GM12878 (cell line): Measurements from ENCODE around the gene LSM2. TPM values are rescaled to one million over a fixed set of nuclear protein-coding genes. Genes with fewer than 3 reads are reported as not detected.
A peak's percentile ranks its signal among the peaks of the same experiment; 100 is the strongest.

Experiments used
- CBX3 ChIP-seq: fragments of 200-600 bp; sonication (generic); IDR thresholded peaks from 2 replicates; pipeline ENCODE4 v1.6.1; 2016; ENCODE audit warnings: low read depth, borderline replicate concordance
- CTCF ChIP-seq, 3 experiments: IDR thresholded peaks in 2 of 3; conservative IDR thresholded peaks in 1 of 3; 2 replicates each; pipeline ENCODE4 v1.5.1; 2011; ENCODE audit warnings: low read depth in 3 of 3, low read length in 3 of 3, mild to moderate bottlenecking in 3 of 3, control low read depth in 2 of 3, moderate library complexity in 2 of 3, inconsistent platforms in 1 of 3, mixed read lengths in 1 of 3; ENCODE audit not compliant: control insufficient read depth in 2 of 3, insufficient read depth in 1 of 3; ENCODE audit errors: extremely low read depth in 1 of 3
- KDM1A ChIP-seq: fragments of 200-600 bp; sonication (generic); IDR thresholded peaks from 2 replicates; pipeline ENCODE4 v1.6.1; 2016; ENCODE audit warnings: borderline replicate concordance
- NRF1 ChIP-seq: conservative IDR thresholded peaks from 2 replicates; pipeline ENCODE4 v1.6.1; 2011; ENCODE audit warnings: mild to moderate bottlenecking, low read depth, low read length, improper control_type of control experiment
- PBX3 ChIP-seq: IDR thresholded peaks from 2 replicates; pipeline ENCODE4 v1.6.1; 2011; ENCODE audit warnings: mild to moderate bottlenecking, low read depth, low read length, moderate library complexity; ENCODE audit not compliant: insufficient replicate concordance
- RAD21 ChIP-seq: IDR thresholded peaks from 2 replicates; pipeline ENCODE4 v1.6.1; 2011; ENCODE audit warnings: mild to moderate bottlenecking, low read depth, low read length, moderate library complexity; ENCODE audit not compliant: insufficient read depth
- RB1 ChIP-seq: fragments of 450-650 bp; formaldehyde crosslinking; IDR thresholded peaks from 2 replicates; pipeline ENCODE4 v1.6.1; 2017; ENCODE audit warnings: mild to moderate bottlenecking, borderline replicate concordance
- SREBF1 ChIP-seq: IDR thresholded peaks from 2 replicates; pipeline ENCODE4 v1.6.1; 2012; ENCODE audit warnings: mild to moderate bottlenecking, low read length
- SUZ12 ChIP-seq: fragments of 200-600 bp; sonication (generic); IDR thresholded peaks from one replicate; pipeline ENCODE4 v1.6.1; 2018; ENCODE audit warnings: antibody characterized with exemption, mild to moderate bottlenecking; ENCODE audit not compliant: unreplicated experiment
- YBX1 ChIP-seq: fragments of 450-650 bp; IDR thresholded peaks from 2 replicates; pipeline ENCODE4 v1.6.1; 2016; ENCODE audit warnings: antibody characterized with exemption
- ZNF687 ChIP-seq: fragments of 450-650 bp; IDR thresholded peaks from 2 replicates; pipeline ENCODE4 v1.6.1; 2017; ENCODE audit warnings: mild to moderate bottlenecking, moderate library complexity
- polyA plus RNA-seq, 11 experiments: library from polyadenylated mRNA; depleted of rRNA in 4 of 11; unstranded in 6 of 11; stranded (reverse) in 5 of 11; fragments of >200 nt; fragmentation: Nextera tagmentation in 4 of 11; fragmentation: Illumina TruSeq in 1 of 11; extraction: Ambion mirVana in 4 of 11; extraction: Trizol in 1 of 11; gene quantifications; 1 replicate in 1 of 11; 2 replicates in 10 of 11; pipeline versions ENCODE4 v1.2.1 to v1.2.3, GENCODE V29; 2011 to 2016; ENCODE audit warnings: inconsistent platforms in 2 of 11, missing spikeins in 2 of 11, low read depth in 1 of 11
- total RNA-seq, 4 experiments: library from RNA; depleted of rRNA in 3 of 4; stranded (reverse); fragments of >200 nt in 3 of 4; fragmentation: Illumina TruSeq in 1 of 4; extraction: Trizol in 1 of 4; gene quantifications; 2 replicates each; pipeline versions ENCODE4 v1.2.1 to v1.2.3, GENCODE V29; 2013 to 2021
- TF ChIP-seq, protein P1 (sequence below): IDR thresholded peaks from 2 replicates; pipeline ENCODE4 v1.6.1; 2012; ENCODE audit warnings: improper control_type of control experiment, low read depth, low read length; ENCODE audit not compliant: insufficient replicate concordance
- TF ChIP-seq, protein P2 (sequence below): IDR thresholded peaks from 2 replicates; pipeline ENCODE4 v1.6.1; 2011; ENCODE audit warnings: borderline replicate concordance, low read depth, mild to moderate bottlenecking, moderate library complexity, low read length; ENCODE audit not compliant: insufficient read depth, poor library complexity, severe bottlenecking

The LSM2 gene
- total and polyA plus RNA-seq, 10 of the 15 experiments (the other 5 are each of a cell fraction or from before 2014, with no cell fraction given): 99.1 to 276 (median 153) TPM

GRCh38 chr6:31795616-31796298, 11.0 kb downstream of the LSM2 start, which contains the start of gene VARS1 (continued):
- TF ChIP-seq, protein P1, sequence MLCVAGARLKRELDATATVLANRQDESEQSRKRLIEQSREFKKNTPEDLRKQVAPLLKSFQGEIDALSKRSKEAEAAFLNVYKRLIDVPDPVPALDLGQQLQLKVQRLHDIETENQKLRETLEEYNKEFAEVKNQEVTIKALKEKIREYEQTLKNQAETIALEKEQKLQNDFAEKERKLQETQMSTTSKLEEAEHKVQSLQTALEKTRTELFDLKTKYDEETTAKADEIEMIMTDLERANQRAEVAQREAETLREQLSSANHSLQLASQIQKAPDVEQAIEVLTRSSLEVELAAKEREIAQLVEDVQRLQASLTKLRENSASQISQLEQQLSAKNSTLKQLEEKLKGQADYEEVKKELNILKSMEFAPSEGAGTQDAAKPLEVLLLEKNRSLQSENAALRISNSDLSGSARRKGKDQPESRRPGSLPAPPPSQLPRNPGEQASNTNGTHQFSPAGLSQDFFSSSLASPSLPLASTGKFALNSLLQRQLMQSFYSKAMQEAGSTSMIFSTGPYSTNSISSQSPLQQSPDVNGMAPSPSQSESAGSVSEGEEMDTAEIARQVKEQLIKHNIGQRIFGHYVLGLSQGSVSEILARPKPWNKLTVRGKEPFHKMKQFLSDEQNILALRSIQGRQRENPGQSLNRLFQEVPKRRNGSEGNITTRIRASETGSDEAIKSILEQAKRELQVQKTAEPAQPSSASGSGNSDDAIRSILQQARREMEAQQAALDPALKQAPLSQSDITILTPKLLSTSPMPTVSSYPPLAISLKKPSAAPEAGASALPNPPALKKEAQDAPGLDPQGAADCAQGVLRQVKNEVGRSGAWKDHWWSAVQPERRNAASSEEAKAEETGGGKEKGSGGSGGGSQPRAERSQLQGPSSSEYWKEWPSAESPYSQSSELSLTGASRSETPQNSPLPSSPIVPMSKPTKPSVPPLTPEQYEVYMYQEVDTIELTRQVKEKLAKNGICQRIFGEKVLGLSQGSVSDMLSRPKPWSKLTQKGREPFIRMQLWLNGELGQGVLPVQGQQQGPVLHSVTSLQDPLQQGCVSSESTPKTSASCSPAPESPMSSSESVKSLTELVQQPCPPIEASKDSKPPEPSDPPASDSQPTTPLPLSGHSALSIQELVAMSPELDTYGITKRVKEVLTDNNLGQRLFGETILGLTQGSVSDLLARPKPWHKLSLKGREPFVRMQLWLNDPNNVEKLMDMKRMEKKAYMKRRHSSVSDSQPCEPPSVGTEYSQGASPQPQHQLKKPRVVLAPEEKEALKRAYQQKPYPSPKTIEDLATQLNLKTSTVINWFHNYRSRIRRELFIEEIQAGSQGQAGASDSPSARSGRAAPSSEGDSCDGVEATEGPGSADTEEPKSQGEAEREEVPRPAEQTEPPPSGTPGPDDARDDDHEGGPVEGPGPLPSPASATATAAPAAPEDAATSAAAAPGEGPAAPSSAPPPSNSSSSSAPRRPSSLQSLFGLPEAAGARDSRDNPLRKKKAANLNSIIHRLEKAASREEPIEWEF: no peak
- TF ChIP-seq RAD21 (peak; percentile 53), ZNF687 (peak; percentile 87), RB1 (peak; percentile 97), CBX3 (no peak), YBX1 (no peak), NRF1 (no peak), SREBF1 (no peak), PBX3 (no peak), SUZ12 (no peak), CTCF (IDR thresholded peaks at IDR 0.05 in 2 of 3, conservative IDR thresholded peaks at IDR 0.05 in 1 of 3; ENCODE audit: control insufficient read depth in 2 of 3, extremely low read depth in 1 of 3, insufficient read depth in 1 of 3, low read depth in 3 of 3, low read length in 3 of 3) (peak; percentile 84 to 98 (median 88); a peak in 5 of 6 replicates), KDM1A (no peak)
- TF ChIP-seq, protein P2, sequence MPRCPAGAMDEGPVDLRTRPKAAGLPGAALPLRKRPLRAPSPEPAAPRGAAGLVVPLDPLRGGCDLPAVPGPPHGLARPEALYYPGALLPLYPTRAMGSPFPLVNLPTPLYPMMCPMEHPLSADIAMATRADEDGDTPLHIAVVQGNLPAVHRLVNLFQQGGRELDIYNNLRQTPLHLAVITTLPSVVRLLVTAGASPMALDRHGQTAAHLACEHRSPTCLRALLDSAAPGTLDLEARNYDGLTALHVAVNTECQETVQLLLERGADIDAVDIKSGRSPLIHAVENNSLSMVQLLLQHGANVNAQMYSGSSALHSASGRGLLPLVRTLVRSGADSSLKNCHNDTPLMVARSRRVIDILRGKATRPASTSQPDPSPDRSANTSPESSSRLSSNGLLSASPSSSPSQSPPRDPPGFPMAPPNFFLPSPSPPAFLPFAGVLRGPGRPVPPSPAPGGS: no peak
